ELF-1 (cell line): Measurements from ENCODE around the gene CDK4.
A peak's percentile ranks its signal among the peaks of the same experiment; 100 is the strongest.
"Not testable (repeated sequence)": the region's sequence is repeated elsewhere in the genome, so short reads cannot be mapped to it uniquely, and the experiment has no call there.

ENCODE experiments used
- DNase-seq: peaks from one replicate; pipeline ENCODE4 v3.0.0-alpha.2; 2016; ENCODE audit warnings: low read depth, low spot score

The CDK4 gene

GRCh38 chr12:57726151-57726883 is 25.8 kb downstream of the CDK4 start:
- peak; percentile 83 for DNase-seq

- no peak for DNase-seq
Observed at GRCh38 chr12:57725851-57726150, 26.3 kb downstream of the CDK4 start.

GRCh38 chr12:57724936-57725740 is 27.0 kb downstream of the CDK4 start:
- DNase-seq = no peak

- no peak for DNase-seq
Observed at GRCh38 chr12:57724003-57724935, 27.8 kb downstream of the CDK4 start.

GRCh38 chr12:57723630-57723962 is 28.5 kb downstream of the CDK4 start:
- DNase-seq = no peak

GRCh38 chr12:57722716-57723629 is 29.1 kb downstream of the CDK4 start:
- DNase-seq = no peak

GRCh38 chr12:57721846-57722608 is 30.1 kb downstream of the CDK4 start:
- DNase-seq = not testable (repeated sequence)

- DNase-seq = no peak
Observed at GRCh38 chr12:57720606-57721595, 31.2 kb downstream of the CDK4 start.

GRCh38 chr12:57719777-57720605 is 32.1 kb downstream of the CDK4 start:
- no peak for DNase-seq

- DNase-seq = no peak
Observed at GRCh38 chr12:57718641-57719528, 33.2 kb downstream of the CDK4 start.

GRCh38 chr12:57717846-57718640 is 34.1 kb downstream of the CDK4 start:
- DNase-seq = no peak

- no peak for DNase-seq
Observed at GRCh38 chr12:57717131-57717530, 35.0 kb downstream of the CDK4 start.

- no peak for DNase-seq
Observed at GRCh38 chr12:57716305-57716704, 35.8 kb downstream of the CDK4 start.

- no peak for DNase-seq
Observed at GRCh38 chr12:57715786-57716185, 36.3 kb downstream of the CDK4 start.

- not testable (repeated sequence) for DNase-seq
Observed at GRCh38 chr12:57715036-57715748, 36.9 kb downstream of the CDK4 start.

- DNase-seq = no peak
Observed at GRCh38 chr12:57713209-57713608, 38.9 kb downstream of the CDK4 start.
